ENCODE data around the gene PTPN6. TPM values are rescaled to one million over a fixed set of nuclear protein-coding genes. Genes with fewer than 3 reads are reported as not detected.

Gene PTPN6
- total and polyA plus RNA-seq, 2 of the 4 experiments (the other 2 are of a cell fraction), result under 0.01 to 0.14 TPM

DNA sequence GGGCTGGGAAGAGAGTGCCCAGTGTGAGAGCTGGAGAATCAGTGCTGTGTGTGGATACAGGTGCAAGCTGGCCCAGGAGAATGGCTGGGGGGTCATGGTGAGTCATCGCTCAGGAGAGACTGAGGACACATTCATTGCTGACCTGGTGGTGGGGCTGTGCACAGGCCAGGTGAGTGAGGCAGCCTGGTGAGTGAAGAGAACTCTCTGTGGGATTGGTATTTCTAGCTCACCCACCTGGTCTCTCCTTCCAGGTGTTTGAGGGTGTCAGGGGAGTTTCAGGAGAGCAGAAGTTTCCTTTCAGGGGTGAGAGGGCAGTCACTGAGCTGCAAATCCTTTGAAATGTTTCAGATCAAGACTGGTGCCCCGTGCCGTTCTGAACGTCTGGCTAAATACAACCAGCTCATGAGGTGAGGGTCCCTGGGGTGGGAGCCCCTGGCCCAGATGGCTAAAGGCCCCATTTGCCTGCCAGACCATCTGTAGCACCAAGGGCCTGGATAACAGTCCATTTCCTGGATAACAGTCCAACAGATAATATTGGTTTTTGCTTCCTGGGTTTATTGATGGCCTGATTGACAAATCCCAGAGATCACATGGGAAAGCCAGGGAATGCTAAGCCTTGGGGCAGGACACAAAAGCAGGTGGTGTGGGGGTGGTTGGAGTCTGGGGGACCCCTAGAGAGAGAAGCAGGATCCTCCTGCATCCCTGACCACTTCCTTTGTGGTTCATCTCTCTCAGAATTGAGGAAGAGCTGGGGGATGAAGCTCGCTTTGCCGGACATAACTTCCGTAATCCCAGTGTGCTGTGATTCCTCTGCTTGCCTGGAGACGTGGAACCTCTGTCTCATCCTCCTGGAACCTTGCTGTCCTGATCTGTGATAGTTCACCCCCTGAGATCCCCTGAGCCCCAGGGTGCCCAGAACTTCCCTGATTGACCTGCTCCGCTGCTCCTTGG lies 28.9 kb upstream of the PTPN6 start:
- POLR2A ChIA-PET (ENCODE audit: unreplicated experiment), result no interaction called here
- Histone ChIP-seq H2AFZ (replicated peaks; ENCODE audit: low read length, poor library complexity) (no peak overlapping the region), H3K36me3 (ENCODE audit: control insufficient read depth, insufficient read depth, low read length) (peaks cover 41% of the 10 kb centered on the region), H3K9ac (ENCODE audit: low read depth, low read length) (no peak overlapping the region), H3K27ac (ENCODE audit: insufficient read depth, low read length) (no peak overlapping the region), H4K5ac (ENCODE audit: low read depth, low read length) (no peak overlapping the region), H2BK15ac (ENCODE audit: low read depth, low read length) (no peak overlapping the region), H4K91ac (ENCODE audit: insufficient read depth, low read depth, low read length) (no peak overlapping the region), H3K14ac (replicated peaks; ENCODE audit: low read depth, low read length) (no peak overlapping the region), H3K79me1 (ENCODE audit: low read depth in 1 of 2, low read length in 2 of 2) (peaks cover 22 to 31% of the 10 kb centered on the region in 2 experiments; a peak in 3 of 4 replicates), H2BK5ac (ENCODE audit: low read depth, low read length, poor library complexity, severe bottlenecking) (no peak overlapping the region), H3K4ac (ENCODE audit: low read depth, low read length) (no peak overlapping the region), H3K56ac (ENCODE audit: extremely low read depth, insufficient read depth, low read length) (no peak overlapping the region), H3K4me3 (ENCODE audit: insufficient read depth, low read depth, low read length) (no peak overlapping the region), H3K23ac (ENCODE audit: low read depth, low read length) (no peak overlapping the region), H2AK9ac (replicated peaks; ENCODE audit: low read depth, low read length, poor library complexity) (peak overlapping the region; percentile 66), H3K27me3 (ENCODE audit: control insufficient read depth, insufficient read depth, low read length) (no peaks in the 10 kb centered on the region), H3K4me2 (ENCODE audit: low read depth, low read length) (no peak overlapping the region), H2AK5ac (ENCODE audit: low read depth, low read length) (no peak overlapping the region), H3K18ac (ENCODE audit: low read depth, low read length) (no peak overlapping the region), H4K8ac (ENCODE audit: low read depth in 2 of 2, low read length in 2 of 2) (no peak overlapping the region), H4K20me1 (ENCODE audit: insufficient read depth, low read length) (no peaks in the 10 kb centered on the region; the same call in 1 of the 2 replicates), H2BK120ac (ENCODE audit: low read depth, low read length) (no peak overlapping the region), H3K9me1 (ENCODE audit: insufficient read depth, low read length) (peaks cover 6% of the 10 kb centered on the region; the same call in 1 of the 2 replicates), H3K4me1 (ENCODE audit: control insufficient read depth, insufficient read depth, low read length) (peaks cover 22% of the 10 kb centered on the region), H3K9me3 (ENCODE audit: control insufficient read depth, insufficient read depth, low read length) (no peaks in the 10 kb centered on the region), H2BK20ac (ENCODE audit: low read depth, low read length) (no peak overlapping the region)
- intact Hi-C loops (cut with micrococcal nuclease), result no loop called here
- BruUV-seq (replicated peaks), result no TSS peak
- dilution Hi-C loops (cut with HindIII; ENCODE audit: low sequenced_read_pairs, unreplicated experiment), result no loop called here
- TF ChIP-seq MAFK (IDR thresholded peaks at IDR 0.05; ENCODE audit: low read depth, low read length) (no peak), CEBPB (IDR thresholded peaks at IDR 0.05; ENCODE audit: low read depth, low read length) (no peak), POLR2A (IDR thresholded peaks at IDR 0.05; ENCODE audit: low read depth, low read length) (no peak), CHD1 (IDR thresholded peaks at IDR 0.05; ENCODE audit: low read depth, low read length) (no peak), NFE2L2 (IDR thresholded peaks at IDR 0.05; ENCODE audit: low read depth, low read length) (no peak), BHLHE40 (IDR thresholded peaks at IDR 0.05; ENCODE audit: low read depth, low read length) (no peak), RAD21 (IDR thresholded peaks at IDR 0.05; ENCODE audit: low read length) (no peak), MXI1 (IDR thresholded peaks at IDR 0.05; ENCODE audit: borderline replicate concordance, low read depth, low read length) (no peak), RFX5 (IDR thresholded peaks at IDR 0.05; ENCODE audit: low read depth, low read length) (no peak)
- TF ChIP-seq, protein P1, sequence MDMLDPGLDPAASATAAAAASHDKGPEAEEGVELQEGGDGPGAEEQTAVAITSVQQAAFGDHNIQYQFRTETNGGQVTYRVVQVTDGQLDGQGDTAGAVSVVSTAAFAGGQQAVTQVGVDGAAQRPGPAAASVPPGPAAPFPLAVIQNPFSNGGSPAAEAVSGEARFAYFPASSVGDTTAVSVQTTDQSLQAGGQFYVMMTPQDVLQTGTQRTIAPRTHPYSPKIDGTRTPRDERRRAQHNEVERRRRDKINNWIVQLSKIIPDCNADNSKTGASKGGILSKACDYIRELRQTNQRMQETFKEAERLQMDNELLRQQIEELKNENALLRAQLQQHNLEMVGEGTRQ (IDR thresholded peaks at IDR 0.05; ENCODE audit: low read depth, low read length), result no peak
- no peak for ATAC-seq (ENCODE audit: low read depth)
- in situ Hi-C loops (cut with MboI; ENCODE audit: low sequenced_read_pairs), result no loop called here
- CTCF ChIA-PET, result interaction anchor here (1.1 kb wide), 1 partner anchor 10 kb away, joined by 3 read pairs; no protein-coding TSS in a partner anchor
- DNase-seq, result no peak
- 90% methylated on average over 4 of the region's 9 CpGs; no CpG with 5 or more reads in 1 of the 2 experiments for WGBS, 2 experiments (ENCODE audit: extremely low coverage in 2 of 2, insufficient read length in 1 of 2)
